IMR-90 (cell line): Measurements from ENCODE around the gene PLS1. TPM values are rescaled to one million over a fixed set of nuclear protein-coding genes. Genes with fewer than 3 reads are reported as not detected.

Source experiments
- ATAC-seq: fragments of 200-7000 bp; cut with Tn5 transposase; 2 replicates; pipeline ENCODE4 v1.9.1; 2020; ENCODE audit warnings: low read depth, mild to moderate bottlenecking, moderate library complexity
- BruUV-seq: library from RNA; stranded (reverse); fragments of 400-500 nt; replicated peaks from 2 replicates; lab custom pipeline; 2021; lab: Mats Ljungman, UMichigan
- CTCF ChIA-PET: fragments of 300-600 bp; formaldehyde crosslinking; extraction: SDS; loops from one replicate; lab custom pipeline; 2021; ENCODE audit warnings: antibody characterized with exemption; lab: Yijun Ruan, JAX
- POLR2A ChIA-PET: fragments of 300-600 bp; sonication (Branson Sonifier 250); formaldehyde crosslinking; loops from one replicate; lab custom pipeline; 2022; ENCODE audit warnings: antibody characterized with exemption; ENCODE audit not compliant: unreplicated experiment; lab: Charles Lee
- DNase-seq: peaks from one replicate; pipeline ENCODE4 v3.0.0; 2013
- H2AFZ ChIP-seq: replicated peaks from 2 replicates; pipeline ENCODE3; 2013; ENCODE audit warnings: low read length, mild to moderate bottlenecking; ENCODE audit not compliant: poor library complexity
- H2AK5ac ChIP-seq: 2 replicates; pipeline ENCODE4 v1.6.1; 2013; ENCODE audit warnings: low read depth, low read length, inconsistent platforms
- H2AK9ac ChIP-seq: replicated peaks from 2 replicates; pipeline ENCODE3; 2013; ENCODE audit warnings: mild to moderate bottlenecking, low read depth, low read length, moderate library complexity; ENCODE audit not compliant: poor library complexity
- H2BK120ac ChIP-seq: 2 replicates; pipeline ENCODE4 v1.6.1; 2013; ENCODE audit warnings: low read depth, low read length, inconsistent platforms
- H2BK15ac ChIP-seq: 3 replicates; pipeline ENCODE4 v1.6.1; 2013; ENCODE audit warnings: low read depth, low read length, inconsistent platforms
- H2BK20ac ChIP-seq: 2 replicates; pipeline ENCODE4 v1.6.1; 2013; ENCODE audit warnings: low read depth, mild to moderate bottlenecking, inconsistent platforms, low read length, moderate library complexity
- H2BK5ac ChIP-seq: 2 replicates; pipeline ENCODE4 v1.6.1; 2013; ENCODE audit warnings: mild to moderate bottlenecking, low read depth, low read length, inconsistent platforms; ENCODE audit not compliant: poor library complexity, severe bottlenecking
- H3K14ac ChIP-seq: replicated peaks from 2 replicates; pipeline ENCODE4 v1.6.1; 2013; ENCODE audit warnings: low read depth, low read length, inconsistent platforms
- H3K18ac ChIP-seq: 2 replicates; pipeline ENCODE4 v1.6.1; 2013; ENCODE audit warnings: low read depth, low read length, control low read depth
- H3K23ac ChIP-seq: 2 replicates; pipeline ENCODE4 v1.6.1; 2013; ENCODE audit warnings: low read depth, low read length, inconsistent platforms
- H3K27ac ChIP-seq: 2 replicates; pipeline ENCODE4 v1.5.1; 2013; ENCODE audit warnings: mild to moderate bottlenecking, control low read depth, low read length; ENCODE audit not compliant: insufficient read depth
- H3K27me3 ChIP-seq: 2 replicates; pipeline ENCODE4 v1.6.1; 2013; ENCODE audit warnings: low read length; ENCODE audit not compliant: control insufficient read depth, insufficient read depth
- H3K36me3 ChIP-seq: 2 replicates; pipeline ENCODE4 v1.6.1; 2013; ENCODE audit warnings: low read length, mixed read lengths; ENCODE audit not compliant: control insufficient read depth, insufficient read depth
- H3K4ac ChIP-seq: 2 replicates; pipeline ENCODE4 v1.6.1; 2013; ENCODE audit warnings: low read depth, low read length, inconsistent platforms
- H3K4me1 ChIP-seq: 2 replicates; pipeline ENCODE4 v1.6.1; 2013; ENCODE audit warnings: low read length, mixed read lengths; ENCODE audit not compliant: control insufficient read depth, insufficient read depth
- H3K4me2 ChIP-seq: 2 replicates; pipeline ENCODE4 v1.6.1; 2013; ENCODE audit warnings: low read depth, mild to moderate bottlenecking, control low read depth, low read length, moderate library complexity
- H3K4me3 ChIP-seq: 2 replicates; pipeline ENCODE4 v1.5.1; 2013; ENCODE audit warnings: low read depth, mild to moderate bottlenecking, control low read depth, low read length, moderate library complexity; ENCODE audit not compliant: insufficient read depth
- H3K56ac ChIP-seq: 2 replicates; pipeline ENCODE4 v1.6.1; 2013; ENCODE audit warnings: low read length, inconsistent platforms; ENCODE audit not compliant: insufficient read depth; ENCODE audit errors: extremely low read depth
- H3K79me1 ChIP-seq, 2 experiments: 2 replicates each; pipeline ENCODE4 v1.6.1; 2013; ENCODE audit warnings: low read length in 2 of 2, inconsistent platforms in 1 of 2, low read depth in 1 of 2
- H3K9ac ChIP-seq: 2 replicates; pipeline ENCODE4 v1.6.1; 2013; ENCODE audit warnings: low read depth, low read length, control low read depth
- H3K9me1 ChIP-seq: 2 replicates; pipeline ENCODE4 v1.6.1; 2013; ENCODE audit warnings: low read length, inconsistent platforms; ENCODE audit not compliant: insufficient read depth
- H3K9me3 ChIP-seq: 2 replicates; pipeline ENCODE4 v1.6.1; 2013; ENCODE audit warnings: low read length; ENCODE audit not compliant: control insufficient read depth, insufficient read depth
- H4K20me1 ChIP-seq: 2 replicates; pipeline ENCODE4 v1.6.1; 2013; ENCODE audit warnings: low read length, inconsistent platforms; ENCODE audit not compliant: insufficient read depth
- H4K5ac ChIP-seq: 2 replicates; pipeline ENCODE4 v1.6.1; 2013; ENCODE audit warnings: mild to moderate bottlenecking, low read depth, low read length, control low read depth
- H4K8ac ChIP-seq, 2 experiments: 2 replicates each; pipeline ENCODE4 v1.6.1; 2013; ENCODE audit warnings: low read depth in 2 of 2, low read length in 2 of 2, control low read depth in 1 of 2, inconsistent platforms in 1 of 2
- H4K91ac ChIP-seq: 2 replicates; pipeline ENCODE4 v1.6.1; 2013; ENCODE audit warnings: low read depth, low read length, inconsistent platforms; ENCODE audit not compliant: insufficient read depth
- BHLHE40 ChIP-seq: fragments of 150-350 bp; IDR thresholded peaks from 2 replicates; pipeline ENCODE4 v1.6.1; 2016; ENCODE audit warnings: mild to moderate bottlenecking, low read depth, low read length
- CEBPB ChIP-seq: IDR thresholded peaks from 2 replicates; pipeline ENCODE4 v1.6.1; 2012; ENCODE audit warnings: low read depth, low read length, improper control_type of control experiment
- CHD1 ChIP-seq: IDR thresholded peaks from 2 replicates; pipeline ENCODE4 v1.6.1; 2012; ENCODE audit warnings: low read depth, low read length, improper control_type of control experiment
- CTCF ChIP-seq: conservative IDR thresholded peaks from 2 replicates; pipeline ENCODE4 v1.5.1; 2012; ENCODE audit warnings: mild to moderate bottlenecking, low read depth, low read length, improper control_type of control experiment
- ELK1 ChIP-seq: fragments of 150-350 bp; IDR thresholded peaks from 2 replicates; pipeline ENCODE4 v1.6.1; 2016; ENCODE audit warnings: low read depth, mild to moderate bottlenecking, low read length, moderate library complexity, borderline replicate concordance
- FOS ChIP-seq: fragments of 150-350 bp; IDR thresholded peaks from 2 replicates; pipeline ENCODE4 v1.6.1; 2016; ENCODE audit warnings: low read depth, low read length
- MAFK ChIP-seq: IDR thresholded peaks from 2 replicates; pipeline ENCODE4 v1.6.1; 2012; ENCODE audit warnings: low read depth, low read length, improper control_type of control experiment
- MAZ ChIP-seq: IDR thresholded peaks from 2 replicates; pipeline ENCODE4 v1.6.1; 2012; ENCODE audit warnings: low read depth, mild to moderate bottlenecking, low read length, improper control_type of control experiment, moderate library complexity, borderline replicate concordance
- MXI1 ChIP-seq: IDR thresholded peaks from 2 replicates; pipeline ENCODE4 v1.6.1; 2012; ENCODE audit warnings: low read depth, mild to moderate bottlenecking, low read length, moderate library complexity, borderline replicate concordance
- NFE2L2 ChIP-seq: fragments of 150-350 bp; IDR thresholded peaks from 2 replicates; pipeline ENCODE4 v1.6.1; 2016; ENCODE audit warnings: low read depth, mild to moderate bottlenecking, low read length
- POLR2A ChIP-seq: IDR thresholded peaks from 2 replicates; pipeline ENCODE4 v1.6.1; 2012; ENCODE audit warnings: mild to moderate bottlenecking, low read depth, low read length
- RAD21 ChIP-seq: IDR thresholded peaks from 2 replicates; pipeline ENCODE4 v1.6.1; 2012; ENCODE audit warnings: low read length, improper control_type of control experiment
- RCOR1 ChIP-seq: IDR thresholded peaks from 2 replicates; pipeline ENCODE4 v1.6.1; 2012; ENCODE audit warnings: mild to moderate bottlenecking, low read length, improper control_type of control experiment; ENCODE audit not compliant: insufficient replicate concordance
- RFX5 ChIP-seq: IDR thresholded peaks from 2 replicates; pipeline ENCODE4 v1.8.0; 2012; ENCODE audit warnings: low read depth, mild to moderate bottlenecking, low read length, moderate library complexity
- SMC3 ChIP-seq: fragments of 150-350 bp; IDR thresholded peaks from 2 replicates; pipeline ENCODE4 v1.6.1; 2016; ENCODE audit warnings: low read depth, mild to moderate bottlenecking, antibody characterized with exemption, low read length, moderate library complexity
- USF2 ChIP-seq: fragments of 150-350 bp; IDR thresholded peaks from 2 replicates; pipeline ENCODE4 v1.6.1; 2017; ENCODE audit warnings: mild to moderate bottlenecking, antibody characterized with exemption, low read length, low read depth
- WGBS, 2 experiments: methylation state at CpG; one replicate each; pipeline versions ENCODE4 v1.1.5 to v1.1.7; 2013; ENCODE audit warnings: missing lambda C conversion rate in 2 of 2; ENCODE audit not compliant: insufficient read length in 1 of 2; ENCODE audit errors: extremely low coverage in 2 of 2; 5-methylcytosine and 5-hydroxymethylcytosine counted together
- dilution Hi-C: fragments of 300-500 bp; cut with HindIII; formaldehyde crosslinking; loops from one replicate; pipeline ENCODE4 v1.14.3; 2018; ENCODE audit warnings: low sequenced_read_pairs; ENCODE audit not compliant: unreplicated experiment
- in situ Hi-C: fragments of 300-500 bp; cut with MboI; formaldehyde crosslinking; loops from 3 replicates; pipeline ENCODE4 v1.14.3; 2019; ENCODE audit warnings: low sequenced_read_pairs, inconsistent platforms, mixed read lengths
- intact Hi-C: fragments of 100-400 bp; cut with micrococcal nuclease; formaldehyde crosslinking; loops from 2 replicates; pipeline ENCODE4 v1.10.0; 2022
- polyA plus RNA-seq, 3 experiments: library from polyadenylated mRNA; depleted of rRNA; stranded (reverse); fragments of >200 nt; gene quantifications; 2 replicates each; pipeline ENCODE4 v1.2.3, GENCODE V29; 2012; ENCODE audit warnings: low replicate concordance in 1 of 3
- total RNA-seq: library from RNA; depleted of rRNA; stranded (reverse); fragments of >200 nt; gene quantifications from 2 replicates; pipeline ENCODE4 v1.2.3, GENCODE V29; 2012

PLS1 gene
- total and polyA plus RNA-seq, 2 of the 4 experiments (the other 2 are of a cell fraction): 0.29 to 0.90 TPM

- Histone ChIP-seq H3K4me1 (no peaks in the 10 kb centered on the region), H3K9me1 (no peaks in the 10 kb centered on the region), H3K14ac (no peak overlapping the region), H3K27ac (no peak overlapping the region), H3K23ac (no peak overlapping the region), H3K9ac (no peak overlapping the region), H2AK5ac (no peak overlapping the region), H3K79me1 (no peaks in the 10 kb centered on the region), H3K4me3 (no peak overlapping the region), H3K27me3 (peaks cover 2% of the 10 kb centered on the region; the same call in 1 of the 2 replicates), H2BK120ac (no peak overlapping the region), H3K4me2 (no peak overlapping the region), H4K20me1 (no peaks in the 10 kb centered on the region), H4K8ac (no peak overlapping the region), H3K56ac (no peak overlapping the region), H2BK15ac (no peak overlapping the region), H3K18ac (no peak overlapping the region), H2AK9ac (no peak overlapping the region), H4K91ac (no peak overlapping the region), H2BK20ac (no peak overlapping the region), H3K9me3 (no peaks in the 10 kb centered on the region), H3K36me3 (no peaks in the 10 kb centered on the region), H2BK5ac (no peak overlapping the region), H3K4ac (no peak overlapping the region), H4K5ac (no peak overlapping the region), H2AFZ (no peak overlapping the region)
- TF ChIP-seq ELK1: no peak
- no peak for TF ChIP-seq RFX5
- no peak for TF ChIP-seq RAD21
- no peak for TF ChIP-seq NFE2L2
- TF ChIP-seq CHD1: no peak
- no peak for TF ChIP-seq USF2
- TF ChIP-seq FOS: no peak
- TF ChIP-seq CTCF: no peak
- TF ChIP-seq MAFK: no peak
- TF ChIP-seq POLR2A: no peak
- TF ChIP-seq CEBPB: no peak
- no peak for TF ChIP-seq BHLHE40
- TF ChIP-seq MXI1: no peak
- TF ChIP-seq SMC3: no peak
- no peak for TF ChIP-seq MAZ
- no peak for TF ChIP-seq RCOR1
- POLR2A ChIA-PET: no interaction called here
- in situ Hi-C loops: no loop called here
- ATAC-seq (no peak), DNase-seq (no peak)
- WGBS, 2 experiments: no CpG with 5 or more reads among the region's 1 CpG
- no TSS peak for BruUV-seq
- intact Hi-C loops: no loop called here
- CTCF ChIA-PET: no interaction called here
- dilution Hi-C loops: no loop called here
Observed at GRCh38 chr3:142628801-142629200, 32.6 kb downstream of the PLS1 start.
